Heart left ventricle (tissue), 13 donors: ENCODE measurements around the gene CALM3.

Source experiments
- CTCF ChIP-seq, 12 donors: fragments of 200-600 bp; sonication (generic) in 4 of 12; IDR thresholded peaks; one replicate each; pipeline versions ENCODE4 v1.5.0 to v1.8.0; 2018 to 2022; ENCODE audit warnings: antibody characterized with exemption in 12 of 12, mild to moderate bottlenecking in 5 of 12
- POLR2A ChIP-seq, 2 donors: fragments of 450-650 bp; IDR thresholded peaks; one replicate each; pipeline ENCODE4 v1.6.1; 2017; ENCODE audit warnings: antibody characterized with exemption in 2 of 2, mild to moderate bottlenecking in 2 of 2, moderate library complexity in 2 of 2
- donor health status: ischemic (EF 13 %, LVEDD 7.1; RV severe dilation, severe dysfunction).
- donor health status: DM: no; HTN: yes; CAD: no.
- donor health status: DM: no; HTN: no; CAD: no.
- donor health status: ischemic (EF 25% LVEDD 6.9; RV normal size, moderate dysfunction).
- donor health status: ischemic (EF 25% LVEDD 5.7; RV mildly dilated, moderate dysfunction).
- donor health status: ischemic (EF 35%, LVEDD 5.7; RV mildly dilated, moderate dysfunction).
- donor health status: nonischemic (EF 11% LVEDD 7.7; RV severe dilation, severe dysfunction).
- donor health status: DM: yes; HTN: yes; CAD: no.
- donor health status: PGD.
- donor health status: ischemic (EF 29% LVEDD 5.4; RV normal size, mild dysfunction).
- donor health status: nonischemic (EF 23%, LVEDD 6.1; RV moderate dilation, normal function).

GRCh38 chr19:46624958-46625661 lies 24.0 kb downstream of the CALM3 start, which contains the start of gene PTGIR:
- TF ChIP-seq POLR2A (IDR thresholded peaks at IDR 0.05): peak in 1 of 2 donors; percentile 59
- TF ChIP-seq CTCF (IDR thresholded peaks at IDR 0.05): no peak
